ENCODE results near the gene C19orf18.

- TF ChIP-seq CTCF (IDR thresholded peaks at IDR 0.05) (no peak), POLR2A (IDR thresholded peaks at IDR 0.05) (no peak)
Measured at GRCh38 chr19:57954996-57955395, 19.3 kb downstream of the C19orf18 start.
